Neural cell (in vitro differentiated cells): ENCODE results near the gene UBAP1L. TPM values are rescaled to one million over a fixed set of nuclear protein-coding genes. Genes with fewer than 3 reads are reported as not detected.
A peak's percentile ranks its signal among the peaks of the same experiment; 100 is the strongest.

ENCODE experiments used
- H2AFZ ChIP-seq: fragments of 200-600, 300-800 bp; sonication (generic), shearing (Covaris generic); 2 replicates; pipeline ENCODE4 v1.6.0; 2014; ENCODE audit warnings: low read depth, mild to moderate bottlenecking, antibody characterized with exemption, low read length, moderate library complexity
- H3F3A ChIP-seq: fragments of 200-600 bp; shearing (Covaris generic); 2 replicates; pipeline ENCODE4 v1.6.1; 2016; ENCODE audit warnings: mild to moderate bottlenecking, moderate library complexity, mixed read lengths, antibody characterized with exemption, low read length; ENCODE audit not compliant: insufficient read depth, poor library complexity, severe bottlenecking
- H3K27ac ChIP-seq: fragments of 200-600, 300-800 bp; sonication (generic), shearing (Covaris generic); 2 replicates; pipeline ENCODE4 v1.5.1; 2014; ENCODE audit warnings: mild to moderate bottlenecking, low read length, moderate library complexity
- H3K27me3 ChIP-seq: fragments of 300-800, 200-600 bp; sonication (generic), shearing (Covaris generic); 2 replicates; pipeline ENCODE4 v1.6.0; 2014; ENCODE audit warnings: mild to moderate bottlenecking, low read depth, low read length, moderate library complexity; ENCODE audit not compliant: insufficient read depth
- H3K36me3 ChIP-seq: fragments of 300-800, 200-600 bp; sonication (generic), shearing (Covaris generic); 2 replicates; pipeline ENCODE4 v1.5.1; 2014; ENCODE audit warnings: mild to moderate bottlenecking, antibody characterized with exemption, low read length, moderate library complexity; ENCODE audit not compliant: insufficient read depth
- H3K4me2 ChIP-seq: fragments of 300-800, 200-600 bp; sonication (generic), shearing (Covaris generic); 2 replicates; pipeline ENCODE4 v1.6.0; 2014; ENCODE audit warnings: mild to moderate bottlenecking, low read length
- H3K4me3 ChIP-seq: fragments of 300-800, 200-600 bp; sonication (generic), shearing (Covaris generic); 2 replicates; pipeline ENCODE4 v1.5.1; 2014; ENCODE audit warnings: mild to moderate bottlenecking, low read length, moderate library complexity
- H3K79me2 ChIP-seq: fragments of 200-600 bp; shearing (Covaris generic); replicated peaks from 2 replicates; pipeline ENCODE4 v1.6.0; 2014; ENCODE audit warnings: mild to moderate bottlenecking, low read length, moderate library complexity; ENCODE audit not compliant: insufficient read depth
- H3K9ac ChIP-seq: fragments of 300-800, 200-600 bp; sonication (generic), shearing (Covaris generic); 2 replicates; pipeline ENCODE4 v1.6.1; 2016; ENCODE audit warnings: mild to moderate bottlenecking, low read length, mixed read lengths
- H3K9me2 ChIP-seq: fragments of 200-600 bp; shearing (Covaris generic); 2 replicates; pipeline ENCODE4 v1.6.1; 2016; ENCODE audit warnings: mild to moderate bottlenecking, low read length, mixed read lengths; ENCODE audit not compliant: insufficient read depth
- H3K9me3 ChIP-seq: fragments of 200-600, 300-800 bp; sonication (generic), shearing (Covaris generic); 2 replicates; pipeline ENCODE4 v1.6.1; 2016; ENCODE audit warnings: mild to moderate bottlenecking, mixed run types, low read length, moderate library complexity, mixed read lengths
- H4K20me1 ChIP-seq: fragments of 200-600 bp; shearing (Covaris generic); 2 replicates; pipeline ENCODE4 v1.6.1; 2016; ENCODE audit warnings: mild to moderate bottlenecking, mixed run types; ENCODE audit not compliant: insufficient read depth
- CTCF ChIP-seq: fragments of 450-650 bp; IDR thresholded peaks from 2 replicates; pipeline ENCODE4 v1.5.1; 2014; ENCODE audit warnings: antibody characterized with exemption, mild to moderate bottlenecking, moderate library complexity; ENCODE audit not compliant: poor library complexity, severe bottlenecking
- EP300 ChIP-seq: fragments of 450-650 bp; conservative IDR thresholded peaks from 2 replicates; pipeline ENCODE4 v1.6.1; 2014; ENCODE audit warnings: antibody characterized with exemption, mild to moderate bottlenecking, moderate library complexity; ENCODE audit not compliant: poor library complexity, severe bottlenecking
- EZH2 ChIP-seq: fragments of 200-600, 300-800 bp; shearing (Covaris generic), sonication (generic); IDR thresholded peaks from 2 replicates; pipeline ENCODE4 v1.6.1; 2014; ENCODE audit warnings: antibody characterized with exemption, low read length, borderline replicate concordance, mild to moderate bottlenecking; ENCODE audit not compliant: insufficient read depth, poor library complexity, severe bottlenecking
- MXI1 ChIP-seq: fragments of 450-650 bp; conservative IDR thresholded peaks from 2 replicates; pipeline ENCODE4 v1.6.1; 2014; ENCODE audit warnings: antibody characterized with exemption, mild to moderate bottlenecking; ENCODE audit not compliant: poor library complexity, severe bottlenecking
- POLR2AphosphoS5 ChIP-seq: IDR thresholded peaks from 2 replicates; pipeline ENCODE4 v1.6.1; 2012
- RAD21 ChIP-seq: fragments of 450-650 bp; conservative IDR thresholded peaks from 2 replicates; pipeline ENCODE4 v1.6.1; 2014; ENCODE audit warnings: antibody characterized with exemption, mild to moderate bottlenecking, moderate library complexity
- SMC3 ChIP-seq: fragments of 450-650 bp; conservative IDR thresholded peaks from 2 replicates; pipeline ENCODE4 v1.6.1; 2014; ENCODE audit warnings: antibody characterized with exemption, mild to moderate bottlenecking, moderate library complexity; ENCODE audit not compliant: poor library complexity
- TAF1 ChIP-seq: IDR thresholded peaks from 2 replicates; pipeline ENCODE4 v1.6.1; 2012; ENCODE audit warnings: low read depth
- polyA plus RNA-seq: library from polyadenylated mRNA; depleted of rRNA; stranded (reverse); fragments of >200 nt; gene quantifications from 2 replicates; pipeline ENCODE4 v1.2.3, GENCODE V29; 2014

The UBAP1L gene
- polyA plus RNA-seq, 1 donor from 2014 or later, result 10.3 TPM

- Histone ChIP-seq H3K27ac (peak overlapping the region; percentile 90), H3K4me2 (peak overlapping the region; percentile 88), H3K9me3 (no peaks in the 10 kb centered on the region), H2AFZ (peak overlapping the region; percentile 21), H3K4me3 (peak overlapping the region; percentile 92), H3K27me3 (no peaks in the 10 kb centered on the region), H3K9ac (peak overlapping the region; percentile 90), H3K9me2 (no peaks in the 10 kb centered on the region), H3F3A (no peaks in the 10 kb centered on the region), H3K36me3 (no peaks in the 10 kb centered on the region), H4K20me1 (no peaks in the 10 kb centered on the region), H3K79me2 (peaks cover 22% of the 10 kb centered on the region)
- TF ChIP-seq RAD21 (peak; percentile 10), SMC3 (no peak)
These were observed 18.0 kb upstream of the UBAP1L start for GRCh38 chr15:65132878-65133547.

GRCh38 chr15:65130941-65131340 lies 15.9 kb upstream of the UBAP1L start:
- Histone ChIP-seq H3K9ac (no peak overlapping the region), H3K36me3 (no peaks in the 10 kb centered on the region), H3K27me3 (no peaks in the 10 kb centered on the region), H3K9me3 (no peaks in the 10 kb centered on the region), H3F3A (no peaks in the 10 kb centered on the region), H2AFZ (no peak overlapping the region), H3K9me2 (no peaks in the 10 kb centered on the region), H3K4me2 (no peak overlapping the region), H3K27ac (no peak overlapping the region), H4K20me1 (no peaks in the 10 kb centered on the region), H3K79me2 (peaks cover 30% of the 10 kb centered on the region), H3K4me3 (no peak overlapping the region)
- TF ChIP-seq POLR2AphosphoS5 (no peak), MXI1 (no peak), EP300 (no peak)

GRCh38 chr15:65115542-65115941 lies 542 bp upstream of the UBAP1L start:
- TF ChIP-seq RAD21, result no peak
- no peak for TF ChIP-seq TAF1
- no peak for TF ChIP-seq MXI1
- TF ChIP-seq EP300, result no peak
- no peak for TF ChIP-seq POLR2AphosphoS5
- TF ChIP-seq CTCF, result no peak
- no peak for TF ChIP-seq EZH2
- no peaks in the 10 kb centered on the region for H3K27me3 ChIP-seq
- no peaks in the 10 kb centered on the region for H3K9me3 ChIP-seq
- H4K20me1 ChIP-seq, result no peaks in the 10 kb centered on the region
- H3K9ac ChIP-seq, result no peak overlapping the region
- no peak overlapping the region for H3K4me2 ChIP-seq
- H3K27ac ChIP-seq, result no peak overlapping the region
- no peaks in the 10 kb centered on the region for H3K79me2 ChIP-seq
- H3K36me3 ChIP-seq, result peaks cover 6% of the 10 kb centered on the region
- H3K4me3 ChIP-seq, result no peak overlapping the region
- H2AFZ ChIP-seq, result no peak overlapping the region
- H3F3A ChIP-seq, result no peaks in the 10 kb centered on the region
- H3K9me2 ChIP-seq, result no peaks in the 10 kb centered on the region
